Naive B cell (primary cell): ENCODE results near the gene RPP25L. TPM values are rescaled to one million over a fixed set of nuclear protein-coding genes. Genes with fewer than 3 reads are reported as not detected.

Experiments used
- ATAC-seq, 2 donors: fragments of 150-1000 bp; cut with Tn5 transposase; 2 replicates each; pipeline ENCODE4 v1.10.0; 2021; ENCODE audit warnings: low read depth in 2 of 2, mild to moderate bottlenecking in 2 of 2, moderate library complexity in 2 of 2
- DNase-seq: peaks from one replicate; pipeline ENCODE4 v3.0.0; 2022
- H3K27ac Mint-ChIP-seq, 6 donors: one replicate each; pipeline ENCODE4 v1.8.0; 2020 to 2022; ENCODE audit warnings: mild to moderate bottlenecking in 6 of 6, mixed read lengths in 6 of 6, moderate library complexity in 5 of 6, inconsistent platforms in 2 of 6
- H3K27me3 Mint-ChIP-seq, 3 donors: one replicate each; pipeline ENCODE4 v1.8.0; 2021 to 2022; ENCODE audit warnings: mixed read lengths in 3 of 3, mild to moderate bottlenecking in 1 of 3
- H3K36me3 Mint-ChIP-seq, 2 donors: one replicate each; pipeline ENCODE4 v1.8.0; 2020 to 2022; ENCODE audit warnings: mixed read lengths in 2 of 2, inconsistent platforms in 1 of 2, mild to moderate bottlenecking in 1 of 2
- H3K4me1 Mint-ChIP-seq, 3 donors: one replicate each; pipeline ENCODE4 v1.8.0; 2020 to 2022; ENCODE audit warnings: mixed read lengths in 3 of 3, inconsistent platforms in 1 of 3, mild to moderate bottlenecking in 1 of 3, moderate library complexity in 1 of 3
- H3K4me3 Mint-ChIP-seq, 8 donors: one replicate each; pipeline ENCODE4 v1.8.0; 2020 to 2022; ENCODE audit warnings: mild to moderate bottlenecking in 8 of 8, mixed read lengths in 8 of 8, moderate library complexity in 8 of 8, inconsistent platforms in 2 of 8
- H3K9me3 Mint-ChIP-seq, 7 donors: one replicate each; pipeline ENCODE4 v1.8.0; 2020 to 2022; ENCODE audit warnings: mixed read lengths in 7 of 7, mild to moderate bottlenecking in 5 of 7, inconsistent platforms in 2 of 7, moderate library complexity in 1 of 7
- polyA plus RNA-seq, 6 donors: library from polyadenylated mRNA; unstranded; fragments of 300-500 nt; fragmentation: Illumina TruSeq; gene quantifications; one replicate each; pipeline ENCODE4 v1.2.3, GENCODE V29; 2021; ENCODE audit warnings: low read depth in 6 of 6

The RPP25L gene
- polyA plus RNA-seq, 6 donors from 2014 or later: 25.1 to 50.6 (median 43.7) TPM

- H3K27ac Mint-ChIP-seq: no peak overlapping the region
- peaks cover 6 to 13% (median 13%) of the 10 kb centered on the region in 3 donors for H3K4me1 Mint-ChIP-seq
- H3K27me3 Mint-ChIP-seq: peaks cover 26 to 83% (median 81%) of the 10 kb centered on the region in 3 donors
- no peaks in the 10 kb centered on the region for H3K9me3 Mint-ChIP-seq
- H3K4me3 Mint-ChIP-seq: no peak overlapping the region
- no peaks in the 10 kb centered on the region for H3K36me3 Mint-ChIP-seq
- DNase-seq (no peak), ATAC-seq (no peak)
These were observed 39.3 kb downstream of the RPP25L start for GRCh38 chr9:34572628-34573027.

- H3K36me3 Mint-ChIP-seq: no peaks in the 10 kb centered on the region
- H3K27me3 Mint-ChIP-seq: peaks cover 27 to 83% (median 81%) of the 10 kb centered on the region in 3 donors
- peaks cover 1 to 8% (median 7%) of the 10 kb centered on the region in 3 donors for H3K4me1 Mint-ChIP-seq
- H3K4me3 Mint-ChIP-seq: no peak overlapping the region
- DNase-seq (no peak), ATAC-seq (peak; percentile 52 to 55)
- H3K27ac Mint-ChIP-seq: no peak overlapping the region
- H3K9me3 Mint-ChIP-seq: no peaks in the 10 kb centered on the region
These were observed 39.8 kb downstream of the RPP25L start for GRCh38 chr9:34572092-34572491.

GRCh38 chr9:34571481-34571810, 40.5 kb downstream of the RPP25L start:
- DNase-seq (no peak), ATAC-seq (no peak)
- Mint-ChIP-seq H3K36me3 (no peaks in the 10 kb centered on the region), H3K27me3 (peaks cover 33 to 83% (median 81%) of the 10 kb centered on the region in 3 donors), H3K4me3 (no peak overlapping the region), H3K9me3 (no peaks in the 10 kb centered on the region), H3K4me1 (peaks cover 0 to 7% (median 4%) of the 10 kb centered on the region in 3 donors), H3K27ac (no peak overlapping the region)

- Mint-ChIP-seq H3K27ac (peak overlapping the region in 1 of 6 donors; percentile 57), H3K36me3 (no peaks in the 10 kb centered on the region), H3K27me3 (peaks cover 28 to 83% (median 78%) of the 10 kb centered on the region in 3 donors), H3K4me3 (no peak overlapping the region), H3K4me1 (peaks cover 0 to 7% (median 2%) of the 10 kb centered on the region in 3 donors), H3K9me3 (no peaks in the 10 kb centered on the region)
- no peak for DNase-seq
- no peak for ATAC-seq
These were observed 41.0 kb downstream of the RPP25L start for GRCh38 chr9:34570809-34571480.

GRCh38 chr9:34570376-34570775, 41.5 kb downstream of the RPP25L start:
- Mint-ChIP-seq H3K9me3 (no peaks in the 10 kb centered on the region), H3K27ac (peak overlapping the region in 2 of 6 donors; percentile 12 to 71), H3K4me3 (no peak overlapping the region), H3K4me1 (peaks cover 0 to 7% (median 0%) of the 10 kb centered on the region in 3 donors), H3K36me3 (no peaks in the 10 kb centered on the region), H3K27me3 (peaks cover 24 to 83% (median 79%) of the 10 kb centered on the region in 3 donors)
- ATAC-seq (no peak), DNase-seq (no peak)

GRCh38 chr9:34568774-34569173, 43.1 kb downstream of the RPP25L start:
- Mint-ChIP-seq H3K27ac (no peak overlapping the region), H3K27me3 (peaks cover 27 to 83% (median 78%) of the 10 kb centered on the region in 3 donors), H3K4me3 (no peak overlapping the region), H3K9me3 (no peaks in the 10 kb centered on the region), H3K4me1 (peaks cover 0 to 7% (median 0%) of the 10 kb centered on the region in 3 donors), H3K36me3 (no peaks in the 10 kb centered on the region)
- ATAC-seq (no peak), DNase-seq (no peak)

- Mint-ChIP-seq H3K27ac (no peak overlapping the region), H3K9me3 (peaks cover 0 to 3% (median 0%) of the 10 kb centered on the region in 7 donors), H3K4me1 (peaks cover 0 to 7% (median 4%) of the 10 kb centered on the region in 3 donors), H3K36me3 (peaks cover 0 to under 1% of the 10 kb centered on the region in 2 donors), H3K27me3 (peaks cover 34 to 83% (median 78%) of the 10 kb centered on the region in 3 donors), H3K4me3 (peak overlapping the region in 1 of 8 donors; percentile 36)
- DNase-seq: no peak
- ATAC-seq: no peak
These were observed 43.8 kb downstream of the RPP25L start for GRCh38 chr9:34568133-34568532.

GRCh38 chr9:34566972-34567371, 44.9 kb downstream of the RPP25L start:
- Mint-ChIP-seq H3K36me3 (peaks cover 0 to 8% of the 10 kb centered on the region in 2 donors), H3K4me1 (peaks cover 0 to 7% (median 4%) of the 10 kb centered on the region in 3 donors), H3K4me3 (no peak overlapping the region), H3K27ac (peak overlapping the region in 1 of 6 donors; percentile 24), H3K9me3 (peaks cover 0 to 14% (median 5%) of the 10 kb centered on the region in 7 donors), H3K27me3 (peaks cover 41 to 90% (median 84%) of the 10 kb centered on the region in 3 donors)
- DNase-seq (no peak), ATAC-seq (no peak)

- Mint-ChIP-seq H3K4me1 (peaks cover 0 to 4% (median under 1%) of the 10 kb centered on the region in 3 donors), H3K27me3 (peaks cover 46 to 87% (median 78%) of the 10 kb centered on the region in 3 donors)
These were observed 45.6 kb downstream of the RPP25L start for GRCh38 chr9:34566322-34566721.

GRCh38 chr9:34565856-34566255, 46.0 kb downstream of the RPP25L start:
- Mint-ChIP-seq H3K4me3 (no peak overlapping the region), H3K36me3 (peaks cover 0 to 8% of the 10 kb centered on the region in 2 donors), H3K9me3 (peaks cover 0 to 18% (median 8%) of the 10 kb centered on the region in 7 donors), H3K4me1 (peaks cover 0 to 4% (median 0%) of the 10 kb centered on the region in 3 donors), H3K27ac (no peak overlapping the region), H3K27me3 (peaks cover 50 to 87% (median 78%) of the 10 kb centered on the region in 3 donors)
- ATAC-seq (no peak), DNase-seq (no peak)

More at GRCh38 chr9:34566322-34566721, 45.6 kb downstream of the RPP25L start:
- peaks cover 0 to 18% (median 8%) of the 10 kb centered on the region in 7 donors for H3K9me3 Mint-ChIP-seq
- peaks cover 0 to 8% of the 10 kb centered on the region in 2 donors for H3K36me3 Mint-ChIP-seq
- ATAC-seq (no peak), DNase-seq (no peak)
- H3K27ac Mint-ChIP-seq: no peak overlapping the region
- no peak overlapping the region for H3K4me3 Mint-ChIP-seq

GRCh38 chr9:34564617-34565016, 47.3 kb downstream of the RPP25L start:
- peaks cover 0 to 9% (median 0%) of the 10 kb centered on the region in 3 donors for H3K4me1 Mint-ChIP-seq
- DNase-seq (no peak), ATAC-seq (no peak)
- H3K27ac Mint-ChIP-seq: no peak overlapping the region
- H3K9me3 Mint-ChIP-seq: peaks cover 0 to 18% (median 8%) of the 10 kb centered on the region in 7 donors
- no peak overlapping the region for H3K4me3 Mint-ChIP-seq
- peaks cover 55 to 86% (median 78%) of the 10 kb centered on the region in 3 donors for H3K27me3 Mint-ChIP-seq
- H3K36me3 Mint-ChIP-seq: peaks cover 0 to 8% of the 10 kb centered on the region in 2 donors

GRCh38 chr9:34563262-34563661, 48.6 kb downstream of the RPP25L start:
- ATAC-seq: no peak
- Mint-ChIP-seq H3K9me3 (peaks cover 0 to 18% (median 9%) of the 10 kb centered on the region in 7 donors), H3K36me3 (peaks cover 0 to 8% of the 10 kb centered on the region in 2 donors), H3K27ac (peak overlapping the region in 1 of 6 donors; percentile 11), H3K4me1 (peaks cover 0 to 9% (median 0%) of the 10 kb centered on the region in 3 donors), H3K27me3 (peaks cover 61 to 92% (median 82%) of the 10 kb centered on the region in 3 donors), H3K4me3 (no peak overlapping the region)
- DNase-seq: no peak

- Mint-ChIP-seq H3K27ac (no peak overlapping the region), H3K4me1 (peaks cover 0 to 9% (median 0%) of the 10 kb centered on the region in 3 donors), H3K9me3 (peaks cover 0 to 18% (median 9%) of the 10 kb centered on the region in 7 donors), H3K27me3 (peaks cover 61 to 93% (median 85%) of the 10 kb centered on the region in 3 donors), H3K36me3 (peaks cover 0 to 8% of the 10 kb centered on the region in 2 donors), H3K4me3 (no peak overlapping the region)
- ATAC-seq (no peak), DNase-seq (no peak)
These were observed 49.7 kb downstream of the RPP25L start for GRCh38 chr9:34562135-34562745.
